Measurements from ENCODE around the gene POLR2H.

- TF ChIP-seq CTCF (conservative IDR thresholded peaks at IDR 0.05; ENCODE audit: low read depth, low read length) (0 out of 2 replicates have a peak, but pooled peaks have one; percentile 17), EZH2 (IDR thresholded peaks at IDR 0.05; ENCODE audit: borderline replicate concordance, low read depth, low read length, poor library complexity, severe bottlenecking) (no peak)
These were observed 23.0 kb upstream of the POLR2H start for GRCh38 chr3:184338511-184338945.
